Bronchial epithelial cell (primary cell): ENCODE measurements around the gene F8A2. TPM values are rescaled to one million over a fixed set of nuclear protein-coding genes. Genes with fewer than 3 reads are reported as not detected.
"Not testable (repeated sequence)": the region's sequence is repeated elsewhere in the genome, so short reads cannot be mapped to it uniquely, and the experiment has no call there.

ENCODE experiments used
- DNase-seq: peaks from one replicate; pipeline ENCODE4 v3.0.0-alpha.2; 2010; ENCODE audit warnings: low read depth
- FAIRE-seq: peaks from 2 replicates; lab custom pipeline; 2011; peaks lifted over from hg19 to GRCh38; lab: Jason Lieb, UNC
- H3K27me3 ChIP-seq: 2 replicates; pipeline ENCODE4 v1.5.1; 2011; ENCODE audit warnings: low read length; ENCODE audit not compliant: control insufficient read depth, insufficient read depth
- H3K36me3 ChIP-seq: 2 replicates; pipeline ENCODE4 v1.5.1; 2011; ENCODE audit warnings: low read length; ENCODE audit not compliant: control insufficient read depth, insufficient read depth
- H3K4me3 ChIP-seq: 2 replicates; pipeline ENCODE4 v1.5.1; 2011; ENCODE audit warnings: mild to moderate bottlenecking, low read depth, low read length, control low read depth
- CTCF ChIP-seq: IDR thresholded peaks from 2 replicates; pipeline ENCODE4 v1.5.1; 2011; ENCODE audit warnings: mild to moderate bottlenecking, moderate library complexity, low read length, control low read depth, inconsistent platforms; ENCODE audit not compliant: insufficient read depth, severe bottlenecking
- total RNA-seq: library from RNA; depleted of rRNA; stranded (reverse); fragments of >200 nt; gene quantifications from 2 replicates; pipeline ENCODE4 v1.2.1, GENCODE V29; 2014

The F8A2 gene
- total RNA-seq, 1 donor from 2014 or later = 0.79 TPM

- DNase-seq (no peak), FAIRE-seq (no peak)
- Histone ChIP-seq H3K36me3 (no peaks in the 10 kb centered on the region), H3K4me3 (no peak overlapping the region), H3K27me3 (no peaks in the 10 kb centered on the region)
- no peak for TF ChIP-seq CTCF
Measured at GRCh38 chrX:155389634-155390033, 7.7 kb downstream of the F8A2 start.

GRCh38 chrX:155394747-155395276, 12.9 kb downstream of the F8A2 start:
- DNase-seq, H3K4me3 ChIP-seq, FAIRE-seq, H3K27me3 ChIP-seq, H3K36me3 ChIP-seq: not testable (repeated sequence)

- DNase-seq (no peak), FAIRE-seq (no peak)
- no peak overlapping the region for H3K4me3 ChIP-seq
- no peaks in the 10 kb centered on the region for H3K36me3 ChIP-seq
- no peaks in the 10 kb centered on the region for H3K27me3 ChIP-seq
- no peak for TF ChIP-seq CTCF
Measured at GRCh38 chrX:155406429-155406828, 24.5 kb downstream of the F8A2 start.

GRCh38 chrX:155417769-155418168, 35.9 kb downstream of the F8A2 start:
- FAIRE-seq (no peak), DNase-seq (no peak)
- no peaks in the 10 kb centered on the region for H3K27me3 ChIP-seq
- no peaks in the 10 kb centered on the region for H3K36me3 ChIP-seq
- TF ChIP-seq CTCF = no peak
- H3K4me3 ChIP-seq = no peak overlapping the region

Other genes with a start within 250 kb of the F8A2 start
- 69.0 and 80.4 TPM in 2 replicates for gene VBP1, start 165.6 kb upstream of the F8A2 start, total RNA-seq
- gene RAB39B, start 117.6 kb upstream of the F8A2 start, total RNA-seq = 0.26 and 2.6 TPM in 2 replicates
- under 0.01 and 0.13 TPM in 2 replicates for gene CLIC2, start 47.5 kb upstream of the F8A2 start, total RNA-seq
- gene F8A3, start 76.5 kb downstream of the F8A2 start, total RNA-seq = 0.26 and 0.38 TPM in 2 replicates
- gene SPRY3, start 230.5 kb downstream of the F8A2 start, total RNA-seq = 0.26 and 0.38 TPM in 2 replicates
- gene TMLHE, start 230.9 kb downstream of the F8A2 start, total RNA-seq = 7.6 and 12.3 TPM in 2 replicates